RPMI7951 (cell line): ENCODE measurements around the gene CPD. TPM values are rescaled to one million over a fixed set of nuclear protein-coding genes. Genes with fewer than 3 reads are reported as not detected.

ENCODE experiments used
- DNase-seq: peaks from one replicate; pipeline ENCODE4 v3.0.0-alpha.2; 2012; ENCODE audit warnings: low read depth
- total RNA-seq: library from RNA; depleted of rRNA; stranded (reverse); fragments of >200 nt; shearing (Covaris generic); gene quantifications from 2 replicates; pipeline ENCODE4 v1.2.3, GENCODE V29; 2014; rRNA removed

Gene CPD
- total RNA-seq, 1 experiment from 2014 or later = 61.6 TPM

DNA sequence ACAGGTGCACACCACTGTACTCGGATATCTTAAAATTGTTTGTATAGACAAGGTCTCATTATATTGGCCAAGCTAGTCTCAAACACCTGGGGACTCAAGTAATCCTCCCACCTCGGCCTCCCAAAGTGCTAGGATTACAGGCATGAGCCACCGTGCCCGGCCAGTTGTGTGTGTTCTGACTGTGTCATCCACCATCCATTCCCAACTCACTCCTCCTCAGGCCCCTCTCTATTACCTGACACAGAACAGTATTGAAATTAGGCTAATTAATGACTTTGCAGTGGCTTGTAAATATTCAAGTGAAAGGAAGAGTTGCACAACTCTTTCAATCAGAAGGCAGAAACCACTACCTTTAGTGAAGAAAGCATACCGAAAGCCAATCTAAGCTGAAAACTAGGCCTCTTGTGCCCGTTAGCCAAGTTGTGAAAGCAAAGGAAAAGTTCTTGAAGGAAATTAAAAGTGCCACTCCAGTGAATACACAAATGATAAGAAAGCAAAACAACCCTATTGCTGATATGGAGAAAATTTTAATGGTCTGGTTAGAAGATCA lies 127.2 kb downstream of the CPD start:
- DNase-seq = no peak

DNA sequence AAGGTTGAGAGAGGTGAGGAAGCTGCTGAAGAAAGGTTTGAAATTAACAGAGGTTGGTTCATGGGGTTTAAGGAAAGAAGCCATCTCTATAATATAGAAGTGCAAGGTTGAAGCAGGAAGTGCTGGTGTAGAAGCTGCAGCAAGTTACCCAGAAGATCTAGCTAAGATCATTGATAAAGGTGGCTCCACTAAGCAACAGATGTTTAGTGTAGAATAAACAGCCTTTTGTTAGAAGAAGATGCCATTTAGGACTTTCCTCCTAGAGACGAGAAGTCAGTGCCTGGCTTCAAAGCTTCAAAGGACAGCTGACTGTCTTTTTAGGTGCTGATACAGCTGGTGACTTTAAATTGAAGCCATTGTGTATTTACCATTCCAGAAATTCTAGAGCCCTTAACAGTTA lies 127.8 kb downstream of the CPD start:
- DNase-seq = no peak

DNA sequence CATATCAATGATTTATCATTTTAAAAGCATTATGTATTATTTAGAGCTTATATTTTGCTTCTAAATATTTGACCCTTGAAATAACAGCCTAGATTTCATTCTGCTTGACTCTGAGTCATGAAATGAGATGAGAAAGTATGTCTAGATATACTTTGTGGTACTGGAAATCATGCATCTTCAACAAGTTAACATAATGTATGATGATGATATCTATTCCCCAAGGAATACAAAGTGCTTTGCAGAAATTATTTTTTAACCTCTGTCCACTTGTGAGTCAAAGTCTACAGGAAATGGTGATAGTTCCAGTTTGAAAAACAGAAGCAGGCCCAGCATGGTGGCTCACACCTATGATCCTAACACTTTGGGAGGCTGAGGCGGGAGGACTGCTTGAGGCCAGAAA lies 134.6 kb downstream of the CPD start:
- DNase-seq = no peak

DNA sequence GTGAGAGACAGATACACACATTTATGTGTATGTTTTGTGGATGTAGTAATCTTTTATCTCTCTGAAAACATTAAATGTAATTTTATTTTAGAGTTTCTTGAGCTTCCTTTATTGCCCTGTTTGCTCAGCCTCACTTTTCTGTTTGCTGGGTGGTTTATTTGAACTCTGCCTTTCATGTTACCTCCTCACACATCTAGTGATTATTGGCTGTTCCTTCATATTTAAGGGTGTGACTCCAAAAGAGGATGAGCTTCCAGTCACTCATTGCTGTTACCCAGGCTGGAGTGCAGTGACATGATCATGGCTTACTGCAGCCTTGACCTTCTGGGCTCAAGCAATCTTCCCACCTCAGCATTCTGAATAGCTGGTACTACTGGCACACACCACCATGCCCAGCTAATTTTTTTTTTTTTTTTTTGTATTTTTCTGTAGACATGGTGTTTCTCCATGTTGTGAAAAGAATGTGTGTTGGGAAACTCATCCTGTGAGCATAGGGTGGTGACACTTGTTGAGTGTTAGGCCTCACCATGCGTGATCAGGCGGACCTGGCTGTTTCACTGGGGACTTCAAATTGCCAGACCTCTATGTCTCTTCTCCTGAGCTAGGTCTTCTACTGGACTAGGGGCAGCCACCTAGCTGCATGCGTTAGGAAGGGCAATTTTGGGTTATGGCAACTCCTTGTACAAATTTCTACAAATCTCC lies 136.3 kb downstream of the CPD start:
- no peak for DNase-seq

DNA sequence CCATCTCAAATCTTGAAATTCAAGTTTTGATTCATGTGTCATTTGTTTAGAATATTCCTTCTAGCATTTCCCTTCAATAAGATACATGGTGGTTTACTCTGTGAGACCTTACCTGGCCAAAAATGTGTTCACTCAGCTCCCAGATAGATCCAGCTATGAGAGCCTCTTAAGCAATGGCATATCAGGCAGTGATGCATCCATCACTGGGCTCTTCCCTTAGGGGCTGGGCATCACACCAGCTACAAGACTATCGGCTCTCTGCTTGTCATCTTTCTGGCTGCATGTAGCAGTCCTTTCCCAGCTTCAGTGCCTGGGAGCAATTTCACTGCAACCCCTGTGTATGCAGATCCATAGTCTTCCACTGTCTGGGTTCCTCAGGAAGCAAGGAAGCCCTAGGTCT lies 139.1 kb downstream of the CPD start:
- DNase-seq = peak; percentile 6

DNA sequence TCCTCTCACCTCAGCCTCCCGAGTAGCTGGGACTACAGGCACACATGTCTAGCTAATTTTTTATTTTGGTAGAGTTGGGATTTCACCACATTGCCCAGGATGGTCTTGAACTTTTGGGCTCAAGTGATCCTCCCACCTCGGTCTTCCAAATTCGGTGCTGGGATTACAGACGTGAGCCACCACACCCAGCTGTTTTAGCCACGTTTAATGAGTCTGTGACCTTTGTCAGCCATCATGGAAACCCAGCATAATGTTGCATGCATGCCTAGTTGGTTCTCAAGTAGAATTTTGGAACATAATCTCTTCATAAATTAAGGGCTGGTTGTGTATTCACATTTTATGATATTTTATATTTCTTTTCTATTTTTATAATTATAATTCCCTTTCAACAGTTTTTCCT lies 140.4 kb downstream of the CPD start:
- DNase-seq = peak; percentile 31

Other genes with a start within 250 kb of the CPD start
- gene SLC6A4, start 143.2 kb upstream of the CPD start, total RNA-seq = not detected in 2 replicates
- 25.0 and 26.9 TPM in 2 replicates for gene BLMH, start 87.0 kb upstream of the CPD start, total RNA-seq
- gene TMIGD1, start 44.9 kb upstream of the CPD start, total RNA-seq = not detected in 2 replicates
- 23.3 and 28.2 TPM in 2 replicates for gene GOSR1, start 98.5 kb downstream of the CPD start, total RNA-seq